GOT3 (cell line): ENCODE data around the gene LMBR1.

Experiments
- DNase-seq: peaks from one replicate; lab custom pipeline; 2025; ENCODE audit warnings: mixed read lengths; lab: John Stamatoyannopoulos, UW

Gene LMBR1

GRCh38 chr7:156793334-156793733, 99.6 kb downstream of the LMBR1 start:
- DNase-seq = no peak

- DNase-seq = no peak
These were observed 100.4 kb downstream of the LMBR1 start for GRCh38 chr7:156792611-156793010.

- no peak for DNase-seq
These were observed 101.7 kb downstream of the LMBR1 start for GRCh38 chr7:156791241-156791640.

- no peak for DNase-seq
These were observed 102.7 kb downstream of the LMBR1 start for GRCh38 chr7:156790264-156790663.

GRCh38 chr7:156785998-156786543, 106.9 kb downstream of the LMBR1 start:
- DNase-seq = no peak

GRCh38 chr7:156783864-156784263, 109.1 kb downstream of the LMBR1 start:
- no peak for DNase-seq

- DNase-seq = no peak
These were observed 111.0 kb downstream of the LMBR1 start for GRCh38 chr7:156781972-156782371.

- no peak for DNase-seq
These were observed 112.1 kb downstream of the LMBR1 start for GRCh38 chr7:156780724-156781455.

GRCh38 chr7:156778668-156779067, 114.3 kb downstream of the LMBR1 start:
- no peak for DNase-seq

- no peak for DNase-seq
These were observed 114.8 kb downstream of the LMBR1 start for GRCh38 chr7:156778201-156778600.

GRCh38 chr7:156777364-156778069, 115.5 kb downstream of the LMBR1 start:
- DNase-seq = no peak

- no peak for DNase-seq
These were observed 116.5 kb downstream of the LMBR1 start for GRCh38 chr7:156776527-156776926.

GRCh38 chr7:156773966-156774365, 119.0 kb downstream of the LMBR1 start:
- no peak for DNase-seq

GRCh38 chr7:156772725-156773124, 120.3 kb downstream of the LMBR1 start:
- no peak for DNase-seq

- no peak for DNase-seq
These were observed 124.1 kb downstream of the LMBR1 start for GRCh38 chr7:156768698-156769472.

GRCh38 chr7:156766666-156767065, 126.3 kb downstream of the LMBR1 start:
- DNase-seq = no peak

- no peak for DNase-seq
These were observed 126.9 kb downstream of the LMBR1 start for GRCh38 chr7:156765901-156766656.

- no peak for DNase-seq
These were observed 128.2 kb downstream of the LMBR1 start for GRCh38 chr7:156764766-156765165.

GRCh38 chr7:156764016-156764669, 128.8 kb downstream of the LMBR1 start:
- no peak for DNase-seq

GRCh38 chr7:156759579-156760202, 133.3 kb downstream of the LMBR1 start:
- no peak for DNase-seq

- DNase-seq = no peak
These were observed 133.8 kb downstream of the LMBR1 start for GRCh38 chr7:156759143-156759542.
